Measurements from ENCODE around the gene MMP24. TPM values are rescaled to one million over a fixed set of nuclear protein-coding genes. Genes with fewer than 3 reads are reported as not detected.
"Not testable (repeated sequence)": the region's sequence is repeated elsewhere in the genome, so short reads cannot be mapped to it uniquely, and the experiment has no call there.

Gene MMP24
- total RNA-seq, 2 experiments from 2014 or later = not detected

- intact Hi-C loops (cut with micrococcal nuclease; ENCODE audit: unreplicated experiment) = no loop called here
- Histone ChIP-seq H3K27ac (ENCODE audit: low read depth, low read length, poor library complexity, severe bottlenecking) (no peak overlapping the region), H3K4me1 (ENCODE audit: insufficient read depth, low read length, poor library complexity, severe bottlenecking) (no peaks in the 10 kb centered on the region), H3K36me3 (ENCODE audit: insufficient read depth, low read length) (no peaks in the 10 kb centered on the region), H3K4me2 (ENCODE audit: low read length) (no peak overlapping the region), H3K4me3 (ENCODE audit: low read depth, low read length, poor library complexity, severe bottlenecking) (no peak overlapping the region), H3K9me3 (ENCODE audit: low read length) (no peaks in the 10 kb centered on the region), H2AFZ (ENCODE audit: low read length) (no peak overlapping the region), H3K79me2 (ENCODE audit: insufficient read depth, low read depth, low read length) (no peaks in the 10 kb centered on the region), H3K9me2 (ENCODE audit: insufficient read depth, low read length) (no peaks in the 10 kb centered on the region), H4K20me1 (ENCODE audit: insufficient read depth, low read length) (no peaks in the 10 kb centered on the region)
- no TSS peak for BruUV-seq (replicated peaks)
- DNase-seq (ENCODE audit: low spot score) = no peak
- TF ChIP-seq EZH2phosphoT487 (IDR thresholded peaks at IDR 0.05; ENCODE audit: borderline replicate concordance, low read depth, low read length) (no peak), CTCF (conservative IDR thresholded peaks at IDR 0.05; ENCODE audit: low read length) (no peak)
- CTCF ChIA-PET (ENCODE audit: unreplicated experiment) = no interaction called here
- POLR2A ChIA-PET = interaction anchor here (0.6 to 0.7 kb wide), 2 partner anchors 13 to 349 kb away, joined by 3 to 4 read pairs; partner anchors contain the start of gene C20orf173
These were observed 46.2 kb upstream of the MMP24 start for GRCh38 chr20:35180266-35180665.

- CTCF ChIA-PET (ENCODE audit: unreplicated experiment) = no interaction called here
- Histone ChIP-seq H3K27ac (ENCODE audit: low read depth, low read length, poor library complexity, severe bottlenecking) (no peak overlapping the region), H3K4me2 (ENCODE audit: low read length) (no peak overlapping the region), H3K4me3 (ENCODE audit: low read depth, low read length, poor library complexity, severe bottlenecking) (no peak overlapping the region), H4K20me1 (ENCODE audit: insufficient read depth, low read length) (no peaks in the 10 kb centered on the region), H3K4me1 (ENCODE audit: insufficient read depth, low read length, poor library complexity, severe bottlenecking) (no peaks in the 10 kb centered on the region), H3K79me2 (ENCODE audit: insufficient read depth, low read depth, low read length) (no peaks in the 10 kb centered on the region), H3K9me3 (ENCODE audit: low read length) (no peaks in the 10 kb centered on the region), H3K36me3 (ENCODE audit: insufficient read depth, low read length) (no peaks in the 10 kb centered on the region), H3K9me2 (ENCODE audit: insufficient read depth, low read length) (no peaks in the 10 kb centered on the region), H2AFZ (ENCODE audit: low read length) (no peak overlapping the region)
- no peak for DNase-seq (ENCODE audit: low spot score)
- POLR2A ChIA-PET = no interaction called here
- intact Hi-C loops (cut with micrococcal nuclease; ENCODE audit: unreplicated experiment) = no loop called here
- BruUV-seq (replicated peaks) = no TSS peak
- TF ChIP-seq EZH2phosphoT487 (IDR thresholded peaks at IDR 0.05; ENCODE audit: borderline replicate concordance, low read depth, low read length) (no peak), CTCF (conservative IDR thresholded peaks at IDR 0.05; ENCODE audit: low read length) (no peak)
These were observed 44.8 kb upstream of the MMP24 start for GRCh38 chr20:35181731-35182130.

- POLR2A ChIA-PET = interaction anchor here (0.6 to 0.7 kb wide), 2 partner anchors 268 to 456 kb away, joined by 3 to 4 read pairs; no protein-coding TSS in a partner anchor
- DNase-seq (ENCODE audit: low spot score); H3K4me1 ChIP-seq (ENCODE audit: insufficient read depth, low read length, poor library complexity, severe bottlenecking); H3K27ac ChIP-seq (ENCODE audit: low read depth, low read length, poor library complexity, severe bottlenecking); CTCF ChIA-PET (ENCODE audit: unreplicated experiment); H3K9me2 ChIP-seq (ENCODE audit: insufficient read depth, low read length); H4K20me1 ChIP-seq (ENCODE audit: insufficient read depth, low read length); H3K4me3 ChIP-seq (ENCODE audit: low read depth, low read length, poor library complexity, severe bottlenecking); BruUV-seq (replicated peaks); H3K4me2 ChIP-seq (ENCODE audit: low read length); H2AFZ ChIP-seq (ENCODE audit: low read length); H3K79me2 ChIP-seq (ENCODE audit: insufficient read depth, low read depth, low read length); H3K36me3 ChIP-seq (ENCODE audit: insufficient read depth, low read length); H3K9me3 ChIP-seq (ENCODE audit: low read length); intact Hi-C loops (cut with micrococcal nuclease; ENCODE audit: unreplicated experiment): not testable (repeated sequence)
These were observed 39.7 kb upstream of the MMP24 start for GRCh38 chr20:35186691-35187289.
